H9 (cell line): ENCODE data around the gene IGF2BP2. TPM values are rescaled to one million over a fixed set of nuclear protein-coding genes. Genes with fewer than 3 reads are reported as not detected.

ENCODE experiments used
- DNase-seq: peaks from one replicate; pipeline ENCODE4 v3.0.0-alpha.2; 2017
- H2AFZ ChIP-seq: one replicate; pipeline ENCODE4 v1.6.1; 2013; ENCODE audit warnings: mild to moderate bottlenecking, low read length, control low read depth, moderate library complexity
- H2AK5ac ChIP-seq: 2 replicates; pipeline ENCODE4 v1.6.1; 2013; ENCODE audit warnings: low read length, control low read depth, mixed read lengths; ENCODE audit not compliant: insufficient read length
- H2BK120ac ChIP-seq: one replicate; pipeline ENCODE4 v1.6.1; 2013; ENCODE audit warnings: low read depth, mild to moderate bottlenecking, low read length, control low read depth, inconsistent platforms; ENCODE audit not compliant: poor library complexity, severe bottlenecking
- H2BK12ac ChIP-seq: 2 replicates; pipeline ENCODE4 v1.6.1; 2013; ENCODE audit warnings: low read length, control low read depth, mixed read lengths, low read depth; ENCODE audit not compliant: insufficient read length
- H2BK15ac ChIP-seq: 2 replicates; pipeline ENCODE4 v1.6.1; 2013; ENCODE audit warnings: low read depth, low read length, control low read depth
- H2BK20ac ChIP-seq: one replicate; pipeline ENCODE4 v1.6.1; 2013; ENCODE audit warnings: low read depth, mild to moderate bottlenecking, low read length, control low read depth, inconsistent platforms; ENCODE audit not compliant: poor library complexity, severe bottlenecking
- H2BK5ac ChIP-seq: 2 replicates; pipeline ENCODE4 v1.6.1; 2013; ENCODE audit warnings: low read length, control low read depth, mixed read lengths; ENCODE audit not compliant: insufficient read length
- H3K14ac ChIP-seq: 2 replicates; pipeline ENCODE4 v1.6.1; 2013; ENCODE audit warnings: low read length, control low read depth; ENCODE audit not compliant: insufficient read depth
- H3K18ac ChIP-seq: 2 replicates; pipeline ENCODE4 v1.6.1; 2013; ENCODE audit warnings: low read depth, mild to moderate bottlenecking, mixed read lengths, low read length, control low read depth; ENCODE audit not compliant: insufficient read length
- H3K23ac ChIP-seq: 2 replicates; pipeline ENCODE4 v1.6.1; 2013; ENCODE audit warnings: low read length, control low read depth, mixed read lengths, low read depth; ENCODE audit not compliant: insufficient read length
- H3K23me2 ChIP-seq: 2 replicates; pipeline ENCODE4 v1.6.1; 2013; ENCODE audit warnings: low read depth, mild to moderate bottlenecking, mixed read lengths, low read length, control low read depth; ENCODE audit not compliant: insufficient read length, poor library complexity, severe bottlenecking
- H3K27ac ChIP-seq: 2 replicates; pipeline ENCODE4 v1.5.1; 2013; ENCODE audit warnings: low read length, control low read depth, mixed read lengths, low read depth; ENCODE audit not compliant: insufficient read length
- H3K27me3 ChIP-seq: 2 replicates; pipeline ENCODE4 v1.6.1; 2013; ENCODE audit warnings: low read length, control low read depth, inconsistent platforms; ENCODE audit not compliant: insufficient read depth
- H3K4ac ChIP-seq: 2 replicates; pipeline ENCODE4 v1.6.1; 2013; ENCODE audit warnings: low read depth, mild to moderate bottlenecking, control low read depth, inconsistent platforms, low read length, moderate library complexity
- H3K4me1 ChIP-seq: 2 replicates; pipeline ENCODE4 v1.6.1; 2013; ENCODE audit warnings: low read length, control low read depth, inconsistent platforms; ENCODE audit not compliant: insufficient read depth
- H3K4me2 ChIP-seq: 2 replicates; pipeline ENCODE4 v1.6.1; 2013; ENCODE audit warnings: low read length, control low read depth, mixed read lengths; ENCODE audit not compliant: insufficient read length, insufficient read depth
- H3K56ac ChIP-seq: 2 replicates; pipeline ENCODE4 v1.6.1; 2013; ENCODE audit warnings: low read depth, mild to moderate bottlenecking, mixed read lengths, low read length, control low read depth; ENCODE audit not compliant: insufficient read length
- H3K79me1 ChIP-seq: 2 replicates; pipeline ENCODE4 v1.6.1; 2013; ENCODE audit warnings: low read depth, mild to moderate bottlenecking, moderate library complexity, low read length, control low read depth, inconsistent platforms; ENCODE audit not compliant: insufficient read depth, poor library complexity, severe bottlenecking
- H3K79me2 ChIP-seq: 2 replicates; pipeline ENCODE4 v1.6.1; 2013; ENCODE audit warnings: low read length, control low read depth, inconsistent platforms; ENCODE audit not compliant: insufficient read depth
- H3K9ac ChIP-seq: 2 replicates; pipeline ENCODE4 v1.6.1; 2013; ENCODE audit warnings: low read length, control low read depth, mixed read lengths; ENCODE audit not compliant: insufficient read length; ENCODE audit errors: extremely low read depth
- H3K9me3 ChIP-seq: one replicate; pipeline ENCODE4 v1.6.1; 2013; ENCODE audit warnings: low read depth, low read length, inconsistent platforms; ENCODE audit not compliant: control insufficient read depth
- H3T11ph ChIP-seq: one replicate; pipeline ENCODE4 v1.6.1; 2013; ENCODE audit warnings: mild to moderate bottlenecking, low read length, control low read depth, inconsistent platforms
- H4K20me1 ChIP-seq: one replicate; pipeline ENCODE4 v1.6.1; 2013; ENCODE audit not compliant: control insufficient read depth, insufficient read length, insufficient read depth
- H4K5ac ChIP-seq: 2 replicates; pipeline ENCODE4 v1.6.1; 2013; ENCODE audit warnings: low read depth, mild to moderate bottlenecking, mixed read lengths, low read length, control low read depth; ENCODE audit not compliant: insufficient read length
- H4K8ac ChIP-seq: replicated peaks from 2 replicates; pipeline ENCODE4 v1.6.1; 2013; ENCODE audit warnings: low read length, control low read depth, mixed read lengths, low read depth; ENCODE audit not compliant: insufficient read length
- H4K91ac ChIP-seq: 2 replicates; pipeline ENCODE4 v1.6.1; 2013; ENCODE audit warnings: low read depth, mild to moderate bottlenecking, moderate library complexity, mixed read lengths, low read length, control low read depth; ENCODE audit not compliant: insufficient read length
- H3K27ac Mint-ChIP-seq, 3 experiments: 2 replicates in 2 of 3; 3 replicates in 1 of 3; pipeline ENCODE4 v1.8.0; 2020 to 2021; ENCODE audit warnings: mixed read lengths in 3 of 3, mild to moderate bottlenecking in 1 of 3, moderate library complexity in 1 of 3
- H3K27me3 Mint-ChIP-seq: 2 replicates; pipeline ENCODE4 v1.8.0; 2021; ENCODE audit warnings: low read depth, mild to moderate bottlenecking, moderate library complexity, mixed read lengths
- H3K36me3 Mint-ChIP-seq, 3 experiments: 2 replicates in 2 of 3; 3 replicates in 1 of 3; pipeline ENCODE4 v1.8.0; 2020 to 2021; ENCODE audit warnings: low read depth in 3 of 3, mixed read lengths in 3 of 3; ENCODE audit not compliant: insufficient read depth in 1 of 3
- H3K4me1 Mint-ChIP-seq, 2 experiments: 2 replicates each; pipeline ENCODE4 v1.8.0; 2020; ENCODE audit warnings: mixed read lengths in 2 of 2
- H3K4me3 Mint-ChIP-seq, 2 experiments: 2 replicates in 1 of 2; 3 replicates in 1 of 2; pipeline ENCODE4 v1.8.0; 2020 to 2021; ENCODE audit warnings: mild to moderate bottlenecking in 2 of 2, mixed read lengths in 2 of 2, moderate library complexity in 1 of 2
- H3K9me3 Mint-ChIP-seq, 2 experiments: 2 replicates in 1 of 2; 3 replicates in 1 of 2; pipeline ENCODE4 v1.8.0; 2020; ENCODE audit warnings: mild to moderate bottlenecking in 2 of 2, mixed read lengths in 2 of 2, moderate library complexity in 1 of 2
- WGBS: extraction: QIAGEN DNeasy Blood & Tissue Kit; methylation state at CpG from one replicate; pipeline ENCODE4 v1.1.7; 2013; ENCODE audit warnings: missing lambda C conversion rate, low lambda C conversion rate, mixed read lengths; ENCODE audit not compliant: insufficient read length; ENCODE audit errors: extremely low coverage; 5-methylcytosine and 5-hydroxymethylcytosine counted together
- total RNA-seq: library from RNA; stranded (reverse); gene quantifications from 2 replicates; pipeline ENCODE4 v1.2.1, GENCODE V29; 2021
- TF ChIP-seq, protein P1 (sequence below): fragments of 200-600 bp; sonication (generic); conservative IDR thresholded peaks from 3 replicates; pipeline ENCODE4 v1.8.0; 2021; ENCODE audit warnings: antibody characterized with exemption, mild to moderate bottlenecking

IGF2BP2 gene
- total RNA-seq, 1 experiment from 2014 or later = 130 TPM

DNA sequence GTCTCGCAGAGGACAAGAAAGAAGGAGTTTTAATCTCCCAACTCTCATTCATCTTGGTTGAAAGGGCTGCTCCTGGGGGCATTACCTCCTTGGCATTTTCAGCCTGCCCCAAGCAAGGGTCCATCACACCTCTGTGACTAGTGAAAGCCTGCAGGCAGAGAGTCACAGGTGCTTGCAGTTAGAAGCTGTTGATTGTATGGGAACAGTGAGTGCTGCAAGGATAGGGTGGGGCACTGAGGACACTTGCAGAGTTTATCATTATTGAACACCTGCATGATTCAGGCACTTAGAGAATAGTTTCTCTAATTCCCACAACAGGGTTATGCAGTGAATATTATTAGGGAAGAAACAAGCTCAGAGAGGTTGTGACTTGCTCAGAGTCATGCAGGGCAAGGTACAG, 41.7 kb upstream of the IGF2BP2 start:
- no peak overlapping the region for H3K4me3 Mint-ChIP-seq
- no peak overlapping the region for H3K18ac ChIP-seq
- H2BK20ac ChIP-seq = no peak overlapping the region
- H2BK15ac ChIP-seq = no peak overlapping the region
- peaks cover 5 to 13% of the 10 kb centered on the region in 2 experiments for H3K4me1 Mint-ChIP-seq
- no peaks in the 10 kb centered on the region for H3K79me2 ChIP-seq
- no peaks in the 10 kb centered on the region for H3K9me3 Mint-ChIP-seq
- no peak overlapping the region for H4K91ac ChIP-seq
- H2AFZ ChIP-seq = no peak overlapping the region
- no peaks in the 10 kb centered on the region for H3K36me3 Mint-ChIP-seq
- no peak overlapping the region for H4K5ac ChIP-seq
- DNase-seq = no peak
- no peak overlapping the region for H2BK5ac ChIP-seq
- H3K4me2 ChIP-seq = no peak overlapping the region
- H3T11ph ChIP-seq = no peak overlapping the region
- H3K4me1 ChIP-seq = no peaks in the 10 kb centered on the region
- H3K9ac ChIP-seq = no peak overlapping the region
- H3K27ac Mint-ChIP-seq = no peak overlapping the region
- no peaks in the 10 kb centered on the region for H3K27me3 ChIP-seq
- no peak overlapping the region for H3K56ac ChIP-seq
- H2BK120ac ChIP-seq = no peak overlapping the region
- no peak overlapping the region for H4K8ac ChIP-seq
- H3K27ac ChIP-seq = no peak overlapping the region
- H2BK12ac ChIP-seq = no peak overlapping the region
- no peaks in the 10 kb centered on the region for H4K20me1 ChIP-seq
- H3K4ac ChIP-seq = no peak overlapping the region
- no CpG with 5 or more reads among the region's 1 CpG for WGBS
- H2AK5ac ChIP-seq = no peak overlapping the region
- H3K23ac ChIP-seq = no peak overlapping the region
- no peaks in the 10 kb centered on the region for H3K27me3 Mint-ChIP-seq
- H3K79me1 ChIP-seq = no peaks in the 10 kb centered on the region
- no peaks in the 10 kb centered on the region for H3K23me2 ChIP-seq
- no peak overlapping the region for H3K14ac ChIP-seq
- no peaks in the 10 kb centered on the region for H3K9me3 ChIP-seq
- TF ChIP-seq, protein P1, sequence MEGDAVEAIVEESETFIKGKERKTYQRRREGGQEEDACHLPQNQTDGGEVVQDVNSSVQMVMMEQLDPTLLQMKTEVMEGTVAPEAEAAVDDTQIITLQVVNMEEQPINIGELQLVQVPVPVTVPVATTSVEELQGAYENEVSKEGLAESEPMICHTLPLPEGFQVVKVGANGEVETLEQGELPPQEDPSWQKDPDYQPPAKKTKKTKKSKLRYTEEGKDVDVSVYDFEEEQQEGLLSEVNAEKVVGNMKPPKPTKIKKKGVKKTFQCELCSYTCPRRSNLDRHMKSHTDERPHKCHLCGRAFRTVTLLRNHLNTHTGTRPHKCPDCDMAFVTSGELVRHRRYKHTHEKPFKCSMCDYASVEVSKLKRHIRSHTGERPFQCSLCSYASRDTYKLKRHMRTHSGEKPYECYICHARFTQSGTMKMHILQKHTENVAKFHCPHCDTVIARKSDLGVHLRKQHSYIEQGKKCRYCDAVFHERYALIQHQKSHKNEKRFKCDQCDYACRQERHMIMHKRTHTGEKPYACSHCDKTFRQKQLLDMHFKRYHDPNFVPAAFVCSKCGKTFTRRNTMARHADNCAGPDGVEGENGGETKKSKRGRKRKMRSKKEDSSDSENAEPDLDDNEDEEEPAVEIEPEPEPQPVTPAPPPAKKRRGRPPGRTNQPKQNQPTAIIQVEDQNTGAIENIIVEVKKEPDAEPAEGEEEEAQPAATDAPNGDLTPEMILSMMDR = no peak
